Skeletal muscle satellite cell (primary cell): ENCODE results near the gene TCTN3.
"Not testable (repeated sequence)": the region's sequence is repeated elsewhere in the genome, so short reads cannot be mapped to it uniquely, and the experiment has no call there.

Experiments
- H3K27me3 ChIP-seq: 2 replicates; pipeline ENCODE4 v1.7.0; 2013; ENCODE audit warnings: low read length; ENCODE audit not compliant: control insufficient read depth, insufficient read depth
- H3K36me3 ChIP-seq: 2 replicates; pipeline ENCODE4 v1.7.0; 2013; ENCODE audit warnings: mild to moderate bottlenecking, control low read depth, low read length; ENCODE audit not compliant: insufficient read depth
- H3K4me1 ChIP-seq: 2 replicates; pipeline ENCODE4 v1.7.0; 2013; ENCODE audit warnings: low read length; ENCODE audit not compliant: control insufficient read depth, insufficient read depth
- H3K4me2 ChIP-seq: 2 replicates; pipeline ENCODE4 v1.7.0; 2013; ENCODE audit warnings: mild to moderate bottlenecking, low read length
- H3K4me3 ChIP-seq: 2 replicates; pipeline ENCODE4 v1.7.0; 2013; ENCODE audit warnings: low read length
- H3K9ac ChIP-seq: 2 replicates; pipeline ENCODE4 v1.7.0; 2013; ENCODE audit warnings: mild to moderate bottlenecking, low read depth, low read length, moderate library complexity
- H3K9me3 ChIP-seq: replicated peaks from 2 replicates; pipeline ENCODE4 v1.7.0; 2013; ENCODE audit warnings: mild to moderate bottlenecking, control low read depth, low read length

TCTN3 gene

GRCh38 chr10:95720745-95721144, 27.0 kb upstream of the TCTN3 start:
- not testable (repeated sequence) for H3K9ac ChIP-seq, H3K9me3 ChIP-seq, H3K27me3 ChIP-seq, H3K4me2 ChIP-seq, H3K4me1 ChIP-seq, H3K36me3 ChIP-seq, H3K4me3 ChIP-seq

- Histone ChIP-seq H3K27me3 (no peaks in the 10 kb centered on the region), H3K4me3 (no peak overlapping the region), H3K9ac (no peak overlapping the region), H3K36me3 (no peaks in the 10 kb centered on the region), H3K4me2 (no peak overlapping the region), H3K4me1 (no peaks in the 10 kb centered on the region), H3K9me3 (no peaks in the 10 kb centered on the region)
Observed at GRCh38 chr10:95716866-95717265, 23.1 kb upstream of the TCTN3 start.

GRCh38 chr10:95716466-95716865, 22.7 kb upstream of the TCTN3 start:
- no peaks in the 10 kb centered on the region for H3K27me3 ChIP-seq
- no peak overlapping the region for H3K4me2 ChIP-seq
- no peak overlapping the region for H3K9ac ChIP-seq
- no peak overlapping the region for H3K4me3 ChIP-seq
- H3K36me3 ChIP-seq: no peaks in the 10 kb centered on the region
- H3K4me1 ChIP-seq: no peaks in the 10 kb centered on the region
- no peaks in the 10 kb centered on the region for H3K9me3 ChIP-seq

- Histone ChIP-seq H3K9ac (no peak overlapping the region), H3K9me3 (no peaks in the 10 kb centered on the region), H3K4me3 (no peak overlapping the region), H3K4me1 (no peaks in the 10 kb centered on the region), H3K36me3 (no peaks in the 10 kb centered on the region), H3K27me3 (no peaks in the 10 kb centered on the region), H3K4me2 (no peak overlapping the region)
Observed at GRCh38 chr10:95711492-95711891, 17.8 kb upstream of the TCTN3 start.

GRCh38 chr10:95706990-95707389, 13.3 kb upstream of the TCTN3 start:
- no peak overlapping the region for H3K9ac ChIP-seq
- H3K27me3 ChIP-seq: no peaks in the 10 kb centered on the region
- H3K9me3 ChIP-seq: no peaks in the 10 kb centered on the region
- H3K36me3 ChIP-seq: no peaks in the 10 kb centered on the region
- H3K4me3 ChIP-seq: no peak overlapping the region
- no peak overlapping the region for H3K4me2 ChIP-seq
- no peaks in the 10 kb centered on the region for H3K4me1 ChIP-seq

- no peak overlapping the region for H3K4me2 ChIP-seq
- H3K9me3 ChIP-seq: no peaks in the 10 kb centered on the region
- H3K36me3 ChIP-seq: no peaks in the 10 kb centered on the region
- no peak overlapping the region for H3K9ac ChIP-seq
- H3K27me3 ChIP-seq: no peaks in the 10 kb centered on the region
- no peak overlapping the region for H3K4me3 ChIP-seq
- no peaks in the 10 kb centered on the region for H3K4me1 ChIP-seq
Observed at GRCh38 chr10:95706573-95706972, 12.8 kb upstream of the TCTN3 start.

- Histone ChIP-seq H3K9ac (no peak overlapping the region), H3K4me2 (no peak overlapping the region), H3K4me1 (no peaks in the 10 kb centered on the region), H3K9me3 (no peaks in the 10 kb centered on the region), H3K36me3 (no peaks in the 10 kb centered on the region), H3K27me3 (peaks cover 8% of the 10 kb centered on the region), H3K4me3 (no peak overlapping the region)
Observed at GRCh38 chr10:95698415-95698814, 4.7 kb upstream of the TCTN3 start.

- H3K27me3 ChIP-seq: peaks cover 8% of the 10 kb centered on the region
- no peak overlapping the region for H3K4me2 ChIP-seq
- H3K4me1 ChIP-seq: peaks cover 7% of the 10 kb centered on the region
- H3K9me3 ChIP-seq: no peaks in the 10 kb centered on the region
- H3K9ac ChIP-seq: no peak overlapping the region
- H3K36me3 ChIP-seq: no peaks in the 10 kb centered on the region
- no peak overlapping the region for H3K4me3 ChIP-seq
Observed at GRCh38 chr10:95697429-95697828, 3.7 kb upstream of the TCTN3 start.

GRCh38 chr10:95694665-95695064, 938 bp upstream of the TCTN3 start:
- H3K27me3 ChIP-seq: peaks cover 8% of the 10 kb centered on the region
- H3K4me3 ChIP-seq: no peak overlapping the region
- no peak overlapping the region for H3K4me2 ChIP-seq
- peaks cover 8% of the 10 kb centered on the region for H3K4me1 ChIP-seq
- H3K9ac ChIP-seq: no peak overlapping the region
- H3K36me3 ChIP-seq: peaks cover 5% of the 10 kb centered on the region
- no peaks in the 10 kb centered on the region for H3K9me3 ChIP-seq

- Histone ChIP-seq H3K27me3 (peaks cover 5% of the 10 kb centered on the region), H3K9me3 (no peaks in the 10 kb centered on the region), H3K4me3 (peak overlapping the region; percentile 93), H3K4me1 (peaks cover 8% of the 10 kb centered on the region), H3K4me2 (peak overlapping the region; percentile 86), H3K9ac (peak overlapping the region; percentile 93), H3K36me3 (peaks cover 13% of the 10 kb centered on the region)
Observed at GRCh38 chr10:95693071-95693667, 558 bp downstream of the TCTN3 start.

GRCh38 chr10:95691281-95691680, 2.4 kb downstream of the TCTN3 start:
- Histone ChIP-seq H3K4me2 (no peak overlapping the region), H3K9ac (no peak overlapping the region), H3K4me3 (no peak overlapping the region), H3K4me1 (peaks cover 8% of the 10 kb centered on the region), H3K36me3 (peaks cover 25% of the 10 kb centered on the region), H3K27me3 (no peaks in the 10 kb centered on the region), H3K9me3 (no peaks in the 10 kb centered on the region)

GRCh38 chr10:95688648-95689047, 5.1 kb downstream of the TCTN3 start:
- Histone ChIP-seq H3K4me2 (no peak overlapping the region), H3K9ac (no peak overlapping the region), H3K27me3 (no peaks in the 10 kb centered on the region), H3K36me3 (peaks cover 45% of the 10 kb centered on the region), H3K4me3 (no peak overlapping the region), H3K9me3 (no peaks in the 10 kb centered on the region), H3K4me1 (peaks cover 8% of the 10 kb centered on the region)
